Gastroesophageal sphincter (tissue), 4 donors: Measurements from ENCODE around the gene RPTOR. TPM values are rescaled to one million over a fixed set of nuclear protein-coding genes. Genes with fewer than 3 reads are reported as not detected.
A peak's percentile ranks its signal among the peaks of the same experiment; 100 is the strongest.

ENCODE experiments used
- ATAC-seq: fragments of 150-250 bp; one replicate; pipeline ENCODE4 v1.9.1; 2016; ENCODE audit warnings: mild to moderate bottlenecking, moderate library complexity
- H3K27ac ChIP-seq, 4 donors: fragments of 200-600 bp; sonication (generic) in 3 of 4; 1 replicate in 3 of 4; 2 replicates in 1 of 4; pipeline ENCODE4 v1.5.1; 2016 to 2019
- H3K27me3 ChIP-seq: fragments of 200-600 bp; sonication (generic); one replicate; pipeline ENCODE4 v1.5.1; 2019
- H3K36me3 ChIP-seq, 2 donors: fragments of 200-600 bp; sonication (generic); one replicate each; pipeline ENCODE4 v1.5.1; 2019; ENCODE audit warnings: control low read depth in 1 of 2
- H3K4me1 ChIP-seq, 3 donors: fragments of 200-600 bp; sonication (generic); 1 replicate in 2 of 3; 2 replicates in 1 of 3; pipeline ENCODE4 v1.5.1; 2016 to 2019; ENCODE audit warnings: control low read depth in 2 of 3
- H3K4me3 ChIP-seq, 2 donors: fragments of 200-600 bp; sonication (generic); one replicate each; pipeline ENCODE4 v1.5.1; 2019; ENCODE audit warnings: mild to moderate bottlenecking in 1 of 2, moderate library complexity in 1 of 2
- H3K9me3 ChIP-seq, 3 donors: fragments of 200-600 bp; sonication (generic); one replicate each; pipeline ENCODE4 v1.5.1; 2017 to 2019; ENCODE audit warnings: control low read depth in 2 of 3
- CTCF ChIP-seq, 4 experiments: fragments of 200-600 bp in 2 of 4; fragments of 450-650 bp in 2 of 4; sonication (generic) in 1 of 4; IDR thresholded peaks; one replicate each; pipeline ENCODE4 v1.5.1; 2017 to 2019; ENCODE audit warnings: antibody characterized with exemption in 4 of 4, mild to moderate bottlenecking in 2 of 4, moderate library complexity in 2 of 4
- EP300 ChIP-seq: sonication (generic); formaldehyde crosslinking; IDR thresholded peaks from one replicate; pipeline ENCODE4 v1.6.1; 2017; ENCODE audit warnings: antibody characterized with exemption, mild to moderate bottlenecking
- POLR2A ChIP-seq, 2 donors: fragments of 450-650 bp; IDR thresholded peaks; one replicate each; pipeline ENCODE4 v1.6.1; 2017; ENCODE audit warnings: antibody characterized with exemption in 2 of 2, mild to moderate bottlenecking in 2 of 2, moderate library complexity in 1 of 2
- POLR2AphosphoS5 ChIP-seq: sonication (generic); formaldehyde crosslinking; IDR thresholded peaks from one replicate; pipeline ENCODE4 v1.6.1; 2017; ENCODE audit warnings: antibody characterized with exemption
- WGBS, 2 donors: methylation state at CpG; one replicate each; pipeline ENCODE4 v1.1.5; 2018; ENCODE audit warnings: low coverage in 1 of 2; 5-methylcytosine and 5-hydroxymethylcytosine counted together
- total RNA-seq, 4 donors: library from RNA; depleted of rRNA; stranded (reverse); fragments of >200 nt; gene quantifications; one replicate each; pipeline ENCODE4 v1.1.0, GENCODE V29; 2016

RPTOR gene
- total RNA-seq, 4 donors from 2014 or later = 25.7 to 56.8 (median 39.7) TPM

GRCh38 chr17:80921741-80922579, 377.3 kb downstream of the RPTOR start:
- Histone ChIP-seq H3K4me1 (peaks cover 0 to 28% (median 4%) of the 10 kb centered on the region in 3 donors), H3K36me3 (peaks cover 0 to 82% of the 10 kb centered on the region in 2 donors), H3K27ac (peak overlapping the region in 1 of 4 donors; percentile 67), H3K4me3 (no peak overlapping the region), H3K9me3 (no peaks in the 10 kb centered on the region), H3K27me3 (no peaks in the 10 kb centered on the region)
- no peak for ATAC-seq
- WGBS, 2 donors = 20 to 94% methylated on average over 1 to 5 of the region's 28 CpGs
- TF ChIP-seq POLR2AphosphoS5 (no peak), CTCF (IDR thresholded peaks at IDR 0.05) (no peak), EP300 (no peak), POLR2A (IDR thresholded peaks at IDR 0.05) (no peak)

DNA sequence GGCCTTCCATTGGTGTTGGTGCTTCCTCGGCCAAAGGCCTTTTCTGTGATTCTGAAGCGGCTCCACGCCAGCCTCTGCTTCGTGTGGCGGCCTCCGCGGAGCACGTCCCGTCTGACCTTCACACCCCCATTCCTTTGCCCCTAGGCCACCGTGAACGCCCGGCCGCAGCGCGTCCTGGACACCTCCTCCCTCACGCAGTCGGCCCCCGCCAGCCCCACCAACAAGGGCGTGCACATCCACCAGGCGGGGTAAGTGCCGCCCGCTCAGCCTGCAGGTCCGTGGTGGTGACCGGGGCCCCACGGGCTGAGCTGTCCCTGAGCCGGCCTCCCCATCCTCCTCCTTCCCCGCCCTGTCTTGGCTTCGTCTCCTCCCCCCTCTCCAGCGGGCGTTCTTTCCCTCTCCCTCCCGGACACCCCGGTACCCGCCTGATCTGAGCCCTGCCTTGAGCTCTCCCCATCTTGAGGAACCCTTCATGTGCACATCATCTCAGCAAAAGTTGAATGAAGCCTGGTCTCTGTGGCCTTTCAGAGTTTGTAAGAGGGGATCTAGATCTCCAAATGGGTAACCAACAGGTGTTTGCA, 378.0 kb downstream of the RPTOR start:
- Histone ChIP-seq H3K4me1 (peaks cover 0 to 36% (median 4%) of the 10 kb centered on the region in 3 donors), H3K4me3 (no peak overlapping the region), H3K36me3 (peaks cover 0 to 79% of the 10 kb centered on the region in 2 donors), H3K9me3 (no peaks in the 10 kb centered on the region), H3K27ac (no peak overlapping the region), H3K27me3 (no peaks in the 10 kb centered on the region)
- ATAC-seq = no peak
- TF ChIP-seq EP300 (no peak), POLR2AphosphoS5 (no peak), POLR2A (IDR thresholded peaks at IDR 0.05) (no peak), CTCF (IDR thresholded peaks at IDR 0.05) (no peak)
- WGBS, 2 donors = 90 to 100% methylated on average over 2 to 6 of the region's 33 CpGs

GRCh38 chr17:80923211-80924110, 378.8 kb downstream of the RPTOR start:
- H3K36me3 ChIP-seq = peaks cover 0 to 78% of the 10 kb centered on the region in 2 donors

More at GRCh38 chr17:80923211-80924110, 378.8 kb downstream of the RPTOR start:
- Histone ChIP-seq H3K4me1 (peaks cover 0 to 43% (median 4%) of the 10 kb centered on the region in 3 donors), H3K4me3 (no peak overlapping the region), H3K9me3 (no peaks in the 10 kb centered on the region), H3K27me3 (no peaks in the 10 kb centered on the region), H3K27ac (no peak overlapping the region)
- 96 to 100% methylated on average over 1 to 5 of the region's 35 CpGs for WGBS, 2 donors
- ATAC-seq = no peak
- no peak for TF ChIP-seq POLR2AphosphoS5
- no peak for TF ChIP-seq POLR2A (IDR thresholded peaks at IDR 0.05)
- TF ChIP-seq EP300 = no peak
- no peak for TF ChIP-seq CTCF (IDR thresholded peaks at IDR 0.05)
